ENCODE data around the gene CLDN7.

DNA sequence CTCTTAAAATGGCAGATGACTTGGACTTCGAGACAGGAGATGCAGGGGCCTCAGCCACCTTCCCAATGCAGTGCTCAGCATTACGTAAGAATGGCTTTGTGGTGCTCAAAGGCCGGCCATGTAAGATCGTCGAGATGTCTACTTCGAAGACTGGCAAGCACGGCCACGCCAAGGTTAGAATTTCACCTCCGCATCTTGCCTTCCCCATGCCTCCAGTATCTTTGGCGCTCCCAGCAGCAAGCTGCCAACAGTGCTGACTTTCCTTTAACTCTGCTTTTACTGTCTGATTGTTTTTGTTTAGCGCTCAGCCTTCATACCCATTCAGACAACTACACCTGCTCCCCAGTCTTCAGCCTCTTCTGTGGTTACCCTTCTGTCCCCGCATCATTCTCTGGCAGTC, 47.4 kb upstream of the CLDN7 start:
- TF ChIP-seq CTCF (IDR thresholded peaks at IDR 0.05) (no peak), POLR2A (IDR thresholded peaks at IDR 0.05) (no peak)

Data from testis (tissue), 2 donors.